Stimulated activated CD8-positive, alpha-beta memory T cell treated with anti-CD3 and anti-CD28 coated beads, Interleukin-4, amount 100 ng/mL, for 4 hours (primary cell): ENCODE measurements around the gene RBFOX2.
"Not testable (repeated sequence)": the region's sequence is repeated elsewhere in the genome, so short reads cannot be mapped to it uniquely, and the experiment has no call there.

Source experiments
- DNase-seq, 2 donors: peaks; one replicate each; pipeline ENCODE4 v3.0.0-alpha.2; 2020; ENCODE audit warnings: low read depth in 2 of 2, low spot score in 1 of 2

The RBFOX2 gene

GRCh38 chr22:36028646-36029405 is at the start of gene RBFOX2:
RBFOX2 (minus strand) TSS chr22:36028824; CDS start chr22:36028425, 399 bp downstream.
- peak; percentile 42 to 64 for DNase-seq

- DNase-seq, result no peak
Observed at GRCh38 chr22:36077271-36077670, 48.6 kb upstream of the RBFOX2 start.

- no peak for DNase-seq
Observed at GRCh38 chr22:36075724-36076123, 47.1 kb upstream of the RBFOX2 start.

- no peak for DNase-seq
Observed at GRCh38 chr22:36075230-36075629, 46.6 kb upstream of the RBFOX2 start.

- DNase-seq, result no peak
Observed at GRCh38 chr22:36073476-36073875, 44.9 kb upstream of the RBFOX2 start.

- DNase-seq, result not testable (repeated sequence)
Observed at GRCh38 chr22:36070645-36071044, 42.0 kb upstream of the RBFOX2 start.

- DNase-seq, result no peak
Observed at GRCh38 chr22:36069368-36069767, 40.7 kb upstream of the RBFOX2 start.

- no peak for DNase-seq
Observed at GRCh38 chr22:36068776-36069344, 40.2 kb upstream of the RBFOX2 start.

- DNase-seq, result no peak
Observed at GRCh38 chr22:36067235-36067558, 38.6 kb upstream of the RBFOX2 start.

GRCh38 chr22:36065775-36066544 is 37.3 kb upstream of the RBFOX2 start:
- peak; percentile 35 to 40 for DNase-seq

GRCh38 chr22:36065462-36065774 is 36.8 kb upstream of the RBFOX2 start:
- no peak for DNase-seq

GRCh38 chr22:36064358-36064757 is 35.7 kb upstream of the RBFOX2 start:
- DNase-seq, result no peak

GRCh38 chr22:36056980-36057379 is 28.4 kb upstream of the RBFOX2 start:
- no peak for DNase-seq

GRCh38 chr22:36055376-36056295 is 27.0 kb upstream of the RBFOX2 start:
- no peak for DNase-seq

- not testable (repeated sequence) for DNase-seq
Observed at GRCh38 chr22:36054446-36054845, 25.8 kb upstream of the RBFOX2 start.

- DNase-seq, result no peak
Observed at GRCh38 chr22:36053242-36054147, 24.9 kb upstream of the RBFOX2 start.

- no peak for DNase-seq
Observed at GRCh38 chr22:36052505-36052941, 23.9 kb upstream of the RBFOX2 start.

- no peak for DNase-seq
Observed at GRCh38 chr22:36049678-36049997, 21.0 kb upstream of the RBFOX2 start.

GRCh38 chr22:36048911-36049677 is 20.5 kb upstream of the RBFOX2 start:
- no peak for DNase-seq

GRCh38 chr22:36044517-36044916 is 15.9 kb upstream of the RBFOX2 start:
- not testable (repeated sequence) for DNase-seq
